Heart right ventricle (tissue), 16 donors: ENCODE data around the gene TMEM204. TPM values are rescaled to one million over a fixed set of nuclear protein-coding genes. Genes with fewer than 3 reads are reported as not detected.
"Not testable (repeated sequence)": the region's sequence is repeated elsewhere in the genome, so short reads cannot be mapped to it uniquely, and the experiment has no call there.

Source experiments
- ATAC-seq, 8 donors: fragments of 200-7000 bp; cut with Tn5 transposase; one replicate each; pipeline ENCODE4 v1.9.1; 2020; ENCODE audit warnings: mild to moderate bottlenecking in 8 of 8, moderate library complexity in 8 of 8, moderate number of reproducible peaks in 1 of 8
- DNase-seq, 2 donors: peaks; one replicate each; pipeline ENCODE4 v3.0.0-alpha.2; 2020
- H3K27ac ChIP-seq, 10 donors: fragments of 200-600 bp; sonication (generic) in 2 of 10; one replicate each; pipeline versions ENCODE4 v1.5.0 to v1.8.0; 2020 to 2022; ENCODE audit warnings: mild to moderate bottlenecking in 3 of 10
- H3K27me3 ChIP-seq, 7 donors: fragments of 200-600 bp; one replicate each; pipeline ENCODE4 v1.8.0; 2021 to 2022; ENCODE audit warnings: mild to moderate bottlenecking in 2 of 7
- H3K36me3 ChIP-seq, 9 donors: fragments of 200-600 bp; sonication (generic) in 1 of 9; one replicate each; pipeline versions ENCODE4 v1.5.0 to v1.8.0; 2020 to 2022; ENCODE audit warnings: mild to moderate bottlenecking in 2 of 9
- H3K4me1 ChIP-seq, 9 donors: fragments of 200-600 bp; sonication (generic) in 1 of 9; one replicate each; pipeline versions ENCODE4 v1.5.0 to v1.8.0; 2020 to 2022; ENCODE audit warnings: mild to moderate bottlenecking in 4 of 9
- H3K4me3 ChIP-seq, 10 donors: fragments of 200-600 bp; sonication (generic) in 2 of 10; one replicate each; pipeline versions ENCODE4 v1.5.0 to v1.8.0; 2020 to 2022; ENCODE audit warnings: mild to moderate bottlenecking in 7 of 10, moderate library complexity in 2 of 10
- H3K9me3 ChIP-seq, 11 donors: fragments of 200-600 bp in 10 of 11; sonication (generic) in 2 of 11; one replicate each; pipeline versions ENCODE4 v1.5.0 to v1.8.0; 2013 to 2022; ENCODE audit warnings: mild to moderate bottlenecking in 2 of 11, control low read depth in 1 of 11, moderate library complexity in 1 of 11
- WGBS, 2 donors: extraction: QIAGEN DNeasy Blood & Tissue Kit; methylation state at CpG; one replicate each; pipeline ENCODE4 v1.1.7; 2013; ENCODE audit warnings: inconsistent platforms in 1 of 2; 5-methylcytosine and 5-hydroxymethylcytosine counted together
- intact Hi-C, 10 donors: fragments of 100-400 bp; cut with DNase I; formaldehyde crosslinking; loops; one replicate each; pipeline versions ENCODE4 v1.11.1 to v1.14.2; 2022
- polyA plus RNA-seq, 2 donors: library from polyadenylated mRNA; stranded (reverse); fragments of 200-250 nt; gene quantifications; one replicate each; pipeline ENCODE4 v1.2.3, GENCODE V29; 2013
- total RNA-seq, 10 donors: library from RNA; stranded (reverse); fragmentation: NEBNext Ultra II Directional in 3 of 10; extraction: Animal tissue kit (Norgen Biotek cat#: 25700) in 3 of 10; gene quantifications; one replicate each; pipeline versions ENCODE4 v1.2.1 to v1.2.4, GENCODE V29; 2021 to 2023
- TF ChIP-seq, protein P1 (sequence below), 9 donors: fragments of 200-600 bp; sonication (generic) in 2 of 9; IDR thresholded peaks; one replicate each; pipeline versions ENCODE4 v1.5.0 to v1.8.0; 2021 to 2022; ENCODE audit warnings: antibody characterized with exemption in 9 of 9, mild to moderate bottlenecking in 5 of 9, moderate library complexity in 1 of 9
- donor health status: Arrhythmogenic right ventricular cardiomyopathy.
- donor health status: ischemic (EF 13 %, LVEDD 7.1; RV severe dilation, severe dysfunction).
- donor health status: healthy with polysubstance abuse.
- donor health status: DM: no; HTN: yes; CAD: no.
- donor health status: DM: no; HTN: no; CAD: no.
- donor health status: ischemic (EF 25% LVEDD 6.9; RV normal size, moderate dysfunction).
- donor health status: ischemic (EF 25% LVEDD 5.7; RV mildly dilated, moderate dysfunction).
- donor health status: healthy.
- donor health status: DM: yes; HTN: yes; CAD: no.
- donor health status: Ischemic cardiomyopathy.
- donor health status: ischemic (EF 35%, LVEDD 5.7; RV mildly dilated, moderate dysfunction).
- donor health status: nonischemic (EF 11% LVEDD 7.7; RV severe dilation, severe dysfunction).
- donor health status: DM: yes; HTN: yes; CAD: no.
- donor health status: PGD.
- donor health status: ischemic (EF 29% LVEDD 5.4; RV normal size, mild dysfunction).
- donor health status: nonischemic (EF 23%, LVEDD 6.1; RV moderate dilation, normal function).

The TMEM204 gene
- total and polyA plus RNA-seq, 12 donors, result 10.7 to 49.9 (median 19.8) TPM

DNA sequence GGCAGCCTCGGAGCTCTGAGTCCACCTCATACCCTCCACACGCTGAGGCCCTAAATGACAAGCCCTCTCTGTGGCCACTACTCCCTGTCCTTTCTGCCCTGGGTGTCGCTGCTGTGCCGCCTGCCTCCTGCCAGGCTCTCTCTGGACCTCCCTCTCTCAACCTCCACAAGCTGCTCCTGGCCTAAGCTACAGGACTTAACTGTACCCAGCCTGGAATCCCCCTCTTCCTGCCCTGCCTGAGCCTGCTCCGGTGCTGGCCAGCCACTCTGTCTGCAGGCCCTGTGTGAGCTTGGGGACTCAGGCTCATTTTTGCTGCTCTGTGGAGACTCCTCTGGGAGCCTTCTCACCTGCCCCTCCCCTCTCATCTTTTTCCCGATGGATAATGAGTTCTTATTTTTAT, 56.9 kb downstream of the TMEM204 start:
- no peaks in the 10 kb centered on the region for H3K4me1 ChIP-seq
- H3K27me3 ChIP-seq, result no peaks in the 10 kb centered on the region
- H3K9me3 ChIP-seq, result no peaks in the 10 kb centered on the region
- DNase-seq, result no peak
- no peak overlapping the region for H3K4me3 ChIP-seq
- intact Hi-C loops, result no loop called here
- ATAC-seq, result no peak
- WGBS, 2 donors, result 92 to 96% methylated on average over 6 of the region's 6 CpGs
- H3K27ac ChIP-seq, result no peak overlapping the region
- H3K36me3 ChIP-seq, result peaks cover 0 to 68% (median 3%) of the 10 kb centered on the region in 9 donors
- TF ChIP-seq, protein P1, sequence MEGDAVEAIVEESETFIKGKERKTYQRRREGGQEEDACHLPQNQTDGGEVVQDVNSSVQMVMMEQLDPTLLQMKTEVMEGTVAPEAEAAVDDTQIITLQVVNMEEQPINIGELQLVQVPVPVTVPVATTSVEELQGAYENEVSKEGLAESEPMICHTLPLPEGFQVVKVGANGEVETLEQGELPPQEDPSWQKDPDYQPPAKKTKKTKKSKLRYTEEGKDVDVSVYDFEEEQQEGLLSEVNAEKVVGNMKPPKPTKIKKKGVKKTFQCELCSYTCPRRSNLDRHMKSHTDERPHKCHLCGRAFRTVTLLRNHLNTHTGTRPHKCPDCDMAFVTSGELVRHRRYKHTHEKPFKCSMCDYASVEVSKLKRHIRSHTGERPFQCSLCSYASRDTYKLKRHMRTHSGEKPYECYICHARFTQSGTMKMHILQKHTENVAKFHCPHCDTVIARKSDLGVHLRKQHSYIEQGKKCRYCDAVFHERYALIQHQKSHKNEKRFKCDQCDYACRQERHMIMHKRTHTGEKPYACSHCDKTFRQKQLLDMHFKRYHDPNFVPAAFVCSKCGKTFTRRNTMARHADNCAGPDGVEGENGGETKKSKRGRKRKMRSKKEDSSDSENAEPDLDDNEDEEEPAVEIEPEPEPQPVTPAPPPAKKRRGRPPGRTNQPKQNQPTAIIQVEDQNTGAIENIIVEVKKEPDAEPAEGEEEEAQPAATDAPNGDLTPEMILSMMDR (IDR thresholded peaks at IDR 0.05), result no peak

DNA sequence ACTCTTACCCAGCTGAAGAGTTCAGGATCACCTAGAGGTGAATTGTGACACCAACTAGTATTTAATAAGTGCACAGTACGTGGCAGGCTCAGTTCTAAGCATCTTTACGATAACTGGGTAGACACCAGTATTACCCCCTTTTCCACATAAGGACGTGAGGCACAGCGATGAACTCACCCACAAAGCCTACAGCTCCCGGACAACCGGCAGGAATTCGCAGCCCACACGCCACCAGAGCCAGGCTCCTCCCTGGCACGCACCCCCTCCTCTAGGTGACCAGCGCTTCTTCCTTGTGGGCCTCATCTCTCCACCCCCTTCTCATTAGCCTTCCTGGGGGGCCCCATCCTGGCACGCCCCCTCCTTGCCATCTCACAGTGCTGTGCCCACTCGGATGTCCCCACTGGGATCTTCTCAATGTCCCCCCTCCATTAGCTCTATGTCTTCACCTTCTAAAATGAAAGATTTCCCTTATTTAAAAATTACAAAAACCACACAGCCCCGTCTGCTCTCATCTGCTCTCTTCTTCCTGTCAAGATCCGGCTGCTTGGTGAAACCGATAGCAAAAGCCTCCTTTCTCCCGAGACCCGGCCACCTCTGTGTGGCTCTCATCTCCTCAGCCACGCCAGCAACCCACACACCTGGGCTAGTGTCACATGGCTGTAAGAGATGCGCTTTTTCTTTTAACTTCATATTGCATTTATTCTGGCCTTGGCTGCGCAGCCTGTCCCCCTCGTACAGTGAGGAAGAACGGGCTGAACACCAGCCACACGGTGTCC, 57.7 kb downstream of the TMEM204 start:
- peaks cover 0 to 68% (median 3%) of the 10 kb centered on the region in 9 donors for H3K36me3 ChIP-seq

DNA sequence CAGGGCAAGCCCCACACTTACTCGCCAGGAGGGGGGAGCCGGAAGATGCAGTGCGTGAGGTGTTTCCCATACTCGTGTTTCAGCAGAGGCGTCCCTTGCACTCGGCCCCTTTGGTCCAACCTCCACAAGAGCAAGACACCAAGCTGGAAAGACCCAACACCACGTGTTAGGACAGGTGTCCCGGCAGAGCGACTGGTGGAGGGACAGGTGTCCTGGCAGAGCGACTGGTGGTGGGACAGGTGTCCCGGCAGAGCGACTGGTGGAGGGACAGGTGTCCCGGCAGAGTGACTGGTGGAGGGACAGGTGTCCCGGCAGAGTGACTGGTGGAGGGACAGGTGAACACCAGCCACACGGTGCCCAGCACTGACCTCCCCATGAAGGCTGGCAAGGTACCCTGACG, 59.0 kb downstream of the TMEM204 start:
- H3K4me1 ChIP-seq, result no peaks in the 10 kb centered on the region
- DNase-seq (no peak), ATAC-seq (no peak)
- 94 to 95% methylated on average over 16 of the region's 16 CpGs for WGBS, 2 donors
- no peaks in the 10 kb centered on the region for H3K9me3 ChIP-seq
- H3K4me3 ChIP-seq, result no peak overlapping the region
- no peak overlapping the region for H3K27ac ChIP-seq
- intact Hi-C loops, result no loop called here
- TF ChIP-seq, protein P1 (IDR thresholded peaks at IDR 0.05), result no peak
- H3K36me3 ChIP-seq, result peaks cover 0 to 61% (median 0%) of the 10 kb centered on the region in 9 donors
- H3K27me3 ChIP-seq, result no peaks in the 10 kb centered on the region

More for the DNA sequence above, 57.7 kb downstream of the TMEM204 start:
- intact Hi-C loops, result no loop called here
- no peak for DNase-seq
- H3K27me3 ChIP-seq, result no peaks in the 10 kb centered on the region
- H3K4me3 ChIP-seq, result no peak overlapping the region
- WGBS, 2 donors, result 96% methylated on average over 23 of the region's 23 CpGs
- H3K9me3 ChIP-seq, result no peaks in the 10 kb centered on the region
- TF ChIP-seq, protein P1 (IDR thresholded peaks at IDR 0.05), result no peak
- H3K4me1 ChIP-seq, result no peaks in the 10 kb centered on the region
- no peak overlapping the region for H3K27ac ChIP-seq
- ATAC-seq, result no peak

DNA sequence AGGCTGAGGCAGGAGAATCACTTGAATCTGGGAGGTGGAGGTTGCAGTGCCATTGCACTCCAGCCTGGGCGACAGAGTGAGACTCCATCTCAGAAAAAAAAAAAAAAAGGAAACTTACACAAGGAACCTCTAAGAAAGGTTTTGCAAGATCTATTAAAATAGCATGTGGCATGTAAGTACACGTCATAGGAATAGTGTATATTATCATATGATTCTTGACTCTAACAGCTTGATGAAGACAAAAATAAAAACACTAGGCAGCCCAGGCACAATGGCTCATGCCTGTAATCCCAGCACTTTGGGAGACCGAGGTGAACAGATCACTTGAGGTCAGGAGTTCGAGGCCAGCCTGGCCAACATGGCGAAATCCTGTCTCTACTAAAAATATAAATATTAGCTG, 62.0 kb downstream of the TMEM204 start:
- WGBS, 2 donors, result 88 to 91% methylated on average over 5 of the region's 5 CpGs
- H3K36me3 ChIP-seq, result peaks cover 0 to 38% (median 0%) of the 10 kb centered on the region in 9 donors
- intact Hi-C loops, result not testable (repeated sequence)

DNA sequence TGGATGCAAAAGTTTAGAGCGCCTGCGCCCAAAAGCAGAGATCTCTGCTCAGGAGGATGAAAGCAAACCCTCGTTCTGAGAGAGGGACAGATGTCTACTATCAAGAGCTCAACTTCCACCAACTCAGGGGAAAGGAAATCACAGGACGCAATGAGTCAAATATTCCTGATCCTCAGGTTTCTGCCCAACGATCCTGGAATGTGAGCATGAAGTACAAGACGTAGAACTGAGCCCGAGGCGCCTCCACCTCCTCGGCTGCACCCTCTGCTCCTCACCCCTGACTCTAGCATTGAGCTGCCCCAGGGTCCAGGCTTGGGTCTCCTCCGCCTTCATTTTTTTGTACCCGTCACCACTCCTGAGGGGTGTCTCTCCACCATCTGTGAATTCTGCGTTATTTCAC, 63.0 kb downstream of the TMEM204 start:
- WGBS, 2 donors, result 89 to 92% methylated on average over 12 of the region's 12 CpGs
- ATAC-seq (no peak), DNase-seq (no peak)
- TF ChIP-seq, protein P1 (IDR thresholded peaks at IDR 0.05), result no peak
- H3K4me1 ChIP-seq, result no peaks in the 10 kb centered on the region
- peaks cover 0 to 40% (median 7%) of the 10 kb centered on the region in 9 donors for H3K36me3 ChIP-seq
- no peaks in the 10 kb centered on the region for H3K9me3 ChIP-seq
- no peaks in the 10 kb centered on the region for H3K27me3 ChIP-seq
- no peak overlapping the region for H3K27ac ChIP-seq
- intact Hi-C loops, result no loop called here
- no peak overlapping the region for H3K4me3 ChIP-seq

More for the DNA sequence above, 62.0 kb downstream of the TMEM204 start:
- not testable (repeated sequence) for ATAC-seq, H3K27ac ChIP-seq, H3K9me3 ChIP-seq, DNase-seq, H3K4me1 ChIP-seq, H3K27me3 ChIP-seq, H3K4me3 ChIP-seq
